Vagina (tissue), 2 donors: ENCODE data around the gene SPAG7.

Source experiments
- CTCF ChIP-seq, 3 experiments: fragments of 450-650 bp in 2 of 3; fragments of 200-600 bp in 1 of 3; sonication (generic) in 1 of 3; IDR thresholded peaks; one replicate each; pipeline ENCODE4 v1.5.1; 2017 to 2019; ENCODE audit warnings: antibody characterized with exemption in 3 of 3, mild to moderate bottlenecking in 2 of 3, moderate library complexity in 2 of 3
- POLR2A ChIP-seq, 2 donors: fragments of 450-650 bp; IDR thresholded peaks; one replicate each; pipeline ENCODE4 v1.6.1; 2017; ENCODE audit warnings: antibody characterized with exemption in 2 of 2, mild to moderate bottlenecking in 2 of 2, moderate library complexity in 2 of 2

- TF ChIP-seq CTCF (IDR thresholded peaks at IDR 0.05) (no peak), POLR2A (IDR thresholded peaks at IDR 0.05) (no peak)
Measured at GRCh38 chr17:5002121-5002788, 34.6 kb upstream of the SPAG7 start.
